ENCODE data around the gene ZNF32. TPM values are rescaled to one million over a fixed set of nuclear protein-coding genes. Genes with fewer than 3 reads are reported as not detected.

ZNF32 gene
- polyA plus RNA-seq, 1 donor from 2014 or later: 162 TPM

GRCh38 chr10:43676331-43676730 lies 27.6 kb upstream of the ZNF32 start:
- Histone ChIP-seq H3K4me2 (ENCODE audit: low read length) (no peak overlapping the region), H3K4me3 (ENCODE audit: low read length) (no peak overlapping the region), H3K9me3 (ENCODE audit: low read length) (no peaks in the 10 kb centered on the region), H3K9ac (ENCODE audit: low read length) (no peak overlapping the region), H3K36me3 (ENCODE audit: insufficient read depth, low read length) (no peaks in the 10 kb centered on the region), H3K27me3 (ENCODE audit: insufficient read depth, low read depth, low read length) (peaks cover 2% of the 10 kb centered on the region), H4K20me1 (ENCODE audit: insufficient read depth) (no peaks in the 10 kb centered on the region), H2AFZ (ENCODE audit: low read depth, low read length) (no peak overlapping the region), H3K79me2 (replicated peaks; ENCODE audit: insufficient read depth, low read length) (no peaks in the 10 kb centered on the region), H3K27ac (ENCODE audit: low read length) (no peak overlapping the region), H3F3A (ENCODE audit: insufficient read depth, low read length, poor library complexity, severe bottlenecking) (no peaks in the 10 kb centered on the region), H3K9me2 (ENCODE audit: insufficient read depth, low read length) (no peaks in the 10 kb centered on the region)
- TF ChIP-seq RAD21 (conservative IDR thresholded peaks at IDR 0.05): no peak
- no peak for TF ChIP-seq EZH2 (IDR thresholded peaks at IDR 0.05; ENCODE audit: borderline replicate concordance, insufficient read depth, low read length, poor library complexity, severe bottlenecking)
- TF ChIP-seq EP300 (conservative IDR thresholded peaks at IDR 0.05; ENCODE audit: poor library complexity, severe bottlenecking): no peak
- TF ChIP-seq REST (IDR thresholded peaks at IDR 0.05; ENCODE audit: borderline replicate concordance): no peak
- no peak for TF ChIP-seq CTCF (IDR thresholded peaks at IDR 0.05; ENCODE audit: poor library complexity, severe bottlenecking)
- TF ChIP-seq SMC3 (conservative IDR thresholded peaks at IDR 0.05; ENCODE audit: poor library complexity): no peak
- TF ChIP-seq MXI1 (conservative IDR thresholded peaks at IDR 0.05; ENCODE audit: poor library complexity, severe bottlenecking): no peak
- no peak for TF ChIP-seq TAF1 (IDR thresholded peaks at IDR 0.05; ENCODE audit: low read depth)
- TF ChIP-seq POLR2AphosphoS5 (IDR thresholded peaks at IDR 0.05): no peak

GRCh38 chr10:43674553-43675210 lies 26.0 kb upstream of the ZNF32 start:
- no peak overlapping the region for H3K4me2 ChIP-seq (ENCODE audit: low read length)
- H3F3A ChIP-seq (ENCODE audit: insufficient read depth, low read length, poor library complexity, severe bottlenecking): no peaks in the 10 kb centered on the region
- H3K79me2 ChIP-seq (replicated peaks; ENCODE audit: insufficient read depth, low read length): no peaks in the 10 kb centered on the region
- no peak overlapping the region for H2AFZ ChIP-seq (ENCODE audit: low read depth, low read length)
- TF ChIP-seq MXI1 (conservative IDR thresholded peaks at IDR 0.05; ENCODE audit: poor library complexity, severe bottlenecking): no peak
- TF ChIP-seq REST (IDR thresholded peaks at IDR 0.05; ENCODE audit: borderline replicate concordance): no peak
- TF ChIP-seq RAD21 (conservative IDR thresholded peaks at IDR 0.05): no peak
- TF ChIP-seq TAF1 (IDR thresholded peaks at IDR 0.05; ENCODE audit: low read depth): no peak
- TF ChIP-seq CTCF (IDR thresholded peaks at IDR 0.05; ENCODE audit: poor library complexity, severe bottlenecking): no peak
- H3K9me3 ChIP-seq (ENCODE audit: low read length): no peaks in the 10 kb centered on the region
- H4K20me1 ChIP-seq (ENCODE audit: insufficient read depth): no peaks in the 10 kb centered on the region
- H3K9me2 ChIP-seq (ENCODE audit: insufficient read depth, low read length): no peaks in the 10 kb centered on the region
- H3K36me3 ChIP-seq (ENCODE audit: insufficient read depth, low read length): no peaks in the 10 kb centered on the region
- no peak overlapping the region for H3K9ac ChIP-seq (ENCODE audit: low read length)
- H3K4me3 ChIP-seq (ENCODE audit: low read length): no peak overlapping the region
- H3K27me3 ChIP-seq (ENCODE audit: insufficient read depth, low read depth, low read length): peaks cover 3% of the 10 kb centered on the region
- H3K27ac ChIP-seq (ENCODE audit: low read length): no peak overlapping the region

Data from neural cell (in vitro differentiated cells).